Mesenchymal stem cell (in vitro differentiated cells and primary cell): ENCODE results near the gene SLC9A6.

Experiments used
- DNase-seq: peaks from one replicate; pipeline ENCODE4 v3.0.0-alpha.2; 2013
- H2AFZ ChIP-seq: one replicate; pipeline ENCODE4 v1.6.1; 2013; ENCODE audit warnings: low read depth, mild to moderate bottlenecking, control low read depth, inconsistent platforms, low read length, moderate library complexity
- H2AK5ac ChIP-seq: 2 replicates; pipeline ENCODE4 v1.6.1; 2013; ENCODE audit warnings: low read length, moderate library complexity, mild to moderate bottlenecking, inconsistent platforms; ENCODE audit not compliant: severe bottlenecking
- H2BK120ac ChIP-seq: one replicate; pipeline ENCODE4 v1.6.1; 2013; ENCODE audit warnings: low read depth, mild to moderate bottlenecking, inconsistent platforms, low read length, moderate library complexity
- H2BK12ac ChIP-seq, 2 experiments: one replicate each; pipeline ENCODE4 v1.6.1; 2013; ENCODE audit warnings: inconsistent platforms in 2 of 2, low read length in 2 of 2, mild to moderate bottlenecking in 2 of 2, moderate library complexity in 2 of 2, control low read depth in 1 of 2
- H2BK15ac ChIP-seq: one replicate; pipeline ENCODE4 v1.6.1; 2013; ENCODE audit warnings: mild to moderate bottlenecking, low read depth, inconsistent platforms; ENCODE audit not compliant: poor library complexity, severe bottlenecking
- H2BK5ac ChIP-seq: 2 replicates; pipeline ENCODE4 v1.6.1; 2013; ENCODE audit warnings: low read depth, mild to moderate bottlenecking, low read length, control low read depth, inconsistent platforms; ENCODE audit not compliant: poor library complexity, severe bottlenecking
- H3K14ac ChIP-seq, 2 experiments: one replicate each; pipeline ENCODE4 v1.6.1; 2013; ENCODE audit warnings: inconsistent platforms in 2 of 2, low read length in 2 of 2, control low read depth in 1 of 2, mild to moderate bottlenecking in 1 of 2, moderate library complexity in 1 of 2
- H3K18ac ChIP-seq, 2 experiments: one replicate each; pipeline ENCODE4 v1.6.1; 2013; ENCODE audit warnings: inconsistent platforms in 2 of 2, low read length in 2 of 2, control low read depth in 1 of 2, low read depth in 1 of 2, mild to moderate bottlenecking in 1 of 2
- H3K23ac ChIP-seq, 2 experiments: one replicate each; pipeline ENCODE4 v1.6.1; 2013; ENCODE audit warnings: inconsistent platforms in 2 of 2, low read length in 2 of 2, mild to moderate bottlenecking in 2 of 2, moderate library complexity in 2 of 2, control low read depth in 1 of 2
- H3K27ac ChIP-seq: 2 replicates; pipeline ENCODE4 v1.5.1; 2013; ENCODE audit warnings: mild to moderate bottlenecking, moderate library complexity, low read length, control low read depth, inconsistent platforms; ENCODE audit not compliant: poor library complexity, severe bottlenecking
- H3K27me3 ChIP-seq, 2 experiments: 2 replicates each; pipeline versions ENCODE4 v1.6.1 to v1.7.0; 2013; ENCODE audit warnings: low read length in 2 of 2, mild to moderate bottlenecking in 2 of 2, moderate library complexity in 2 of 2, control low read depth in 1 of 2, inconsistent platforms in 1 of 2; ENCODE audit not compliant: control insufficient read depth in 1 of 2, insufficient read depth in 1 of 2
- H3K36me3 ChIP-seq, 2 experiments: 2 replicates each; pipeline versions ENCODE4 v1.6.1 to v1.7.0; 2013; ENCODE audit warnings: low read length in 2 of 2, control low read depth in 1 of 2, inconsistent platforms in 1 of 2, low read depth in 1 of 2, mild to moderate bottlenecking in 1 of 2; ENCODE audit not compliant: insufficient read depth in 2 of 2, control insufficient read depth in 1 of 2
- H3K4ac ChIP-seq, 2 experiments: one replicate each; pipeline ENCODE4 v1.6.1; 2013; ENCODE audit warnings: inconsistent platforms in 2 of 2, low read length in 2 of 2, mild to moderate bottlenecking in 2 of 2, moderate library complexity in 2 of 2, control low read depth in 1 of 2, low read depth in 1 of 2
- H3K4me1 ChIP-seq: 2 replicates; pipeline ENCODE4 v1.6.1; 2013; ENCODE audit warnings: low read depth, low read length, control low read depth; ENCODE audit not compliant: control insufficient read depth, insufficient read depth
- H3K4me2 ChIP-seq: 2 replicates; pipeline ENCODE4 v1.6.1; 2013; ENCODE audit warnings: low read length, mild to moderate bottlenecking, inconsistent platforms; ENCODE audit not compliant: poor library complexity, severe bottlenecking
- H3K4me3 ChIP-seq, 2 experiments: 2 replicates each; pipeline versions ENCODE4 v1.5.1 to v1.7.0; 2013; ENCODE audit warnings: low read length in 2 of 2, mild to moderate bottlenecking in 2 of 2, control low read depth in 1 of 2, low read depth in 1 of 2; ENCODE audit not compliant: insufficient read depth in 1 of 2
- H3K79me1 ChIP-seq: replicated peaks from 2 replicates; pipeline ENCODE4 v1.6.1; 2013; ENCODE audit warnings: mild to moderate bottlenecking, control low read depth, low read length, inconsistent platforms; ENCODE audit not compliant: poor library complexity, severe bottlenecking
- H3K9ac ChIP-seq: 2 replicates; pipeline ENCODE4 v1.7.0; 2013; ENCODE audit warnings: mild to moderate bottlenecking, low read length, moderate library complexity
- H3K9me3 ChIP-seq: 2 replicates; pipeline ENCODE4 v1.7.0; 2013; ENCODE audit warnings: mild to moderate bottlenecking, low read length; ENCODE audit not compliant: control insufficient read depth
- H4K8ac ChIP-seq: one replicate; pipeline ENCODE4 v1.6.1; 2013; ENCODE audit warnings: inconsistent platforms, mild to moderate bottlenecking, low read length, moderate library complexity
- H4K91ac ChIP-seq: one replicate; pipeline ENCODE4 v1.6.1; 2013; ENCODE audit warnings: mild to moderate bottlenecking, low read length, inconsistent platforms
- WGBS: methylation state at CpG from one replicate; pipeline ENCODE4 v1.1.7; 2013; ENCODE audit warnings: mixed read lengths; 5-methylcytosine and 5-hydroxymethylcytosine counted together

Gene SLC9A6

DNA sequence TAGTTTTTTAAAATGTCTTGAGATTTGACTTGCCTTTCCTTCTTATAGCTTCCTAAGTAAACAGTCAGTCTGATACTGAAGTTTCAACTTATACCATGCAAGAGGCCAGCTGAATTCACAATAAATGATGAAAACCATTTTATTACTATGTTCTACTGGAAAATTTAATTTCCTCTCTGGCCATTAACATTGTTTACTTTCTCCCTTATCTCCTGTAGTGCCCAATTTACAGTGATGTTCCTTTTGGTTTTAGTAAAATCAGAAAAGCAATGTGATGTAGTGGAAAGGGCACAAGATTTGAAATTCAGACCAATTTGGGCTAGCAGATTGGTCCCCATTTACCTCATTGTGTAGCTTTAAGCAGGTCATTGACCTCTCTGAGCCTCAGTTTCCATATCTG is 54.2 kb downstream of the SLC9A6 start:
- Histone ChIP-seq H3K14ac (no peak overlapping the region), H2BK15ac (no peak overlapping the region), H3K36me3 (peaks cover 5 to 11% of the 10 kb centered on the region in 2 experiments), H3K27me3 (peaks cover 0 to 25% of the 10 kb centered on the region in 2 experiments), H3K9ac (no peak overlapping the region), H4K8ac (no peak overlapping the region), H3K18ac (no peak overlapping the region), H3K23ac (no peak overlapping the region), H2AFZ (no peak overlapping the region), H3K4me1 (no peaks in the 10 kb centered on the region), H2BK5ac (no peak overlapping the region), H4K91ac (no peak overlapping the region), H2BK120ac (no peak overlapping the region), H3K79me1 (no peaks in the 10 kb centered on the region), H3K4ac (no peak overlapping the region), H3K9me3 (no peaks in the 10 kb centered on the region), H3K4me3 (no peak overlapping the region), H3K4me2 (no peak overlapping the region), H2AK5ac (no peak overlapping the region), H2BK12ac (no peak overlapping the region), H3K27ac (no peak overlapping the region)
- DNase-seq, result no peak

DNA sequence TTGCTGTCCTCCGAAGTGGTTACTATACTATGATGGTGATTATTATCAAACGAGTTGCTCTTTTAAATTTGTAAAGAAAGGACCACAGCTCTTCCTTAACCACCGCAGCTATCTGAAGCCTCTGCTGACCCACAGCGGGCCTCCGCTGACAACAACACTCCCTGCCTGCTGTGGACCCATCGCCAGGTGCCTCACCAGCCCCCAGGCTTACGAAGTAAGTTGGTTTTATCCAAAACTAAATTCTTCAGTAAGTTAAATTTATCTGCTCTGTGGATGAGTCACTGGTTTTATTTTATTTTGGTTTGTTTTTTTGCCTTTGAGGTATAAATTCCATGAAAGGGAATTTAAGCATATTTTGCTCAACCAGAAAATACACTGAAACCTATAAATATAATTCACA is 54.7 kb downstream of the SLC9A6 start:
- no peak overlapping the region for H3K4me3 ChIP-seq
- DNase-seq, result no peak
- H2BK12ac ChIP-seq, result no peak overlapping the region
- H3K36me3 ChIP-seq, result peaks cover 5 to 11% of the 10 kb centered on the region in 2 experiments
- no peak overlapping the region for H2AFZ ChIP-seq
- no peak overlapping the region for H3K23ac ChIP-seq
- no peak overlapping the region for H2BK120ac ChIP-seq
- no peak overlapping the region for H2BK15ac ChIP-seq
- H3K27ac ChIP-seq, result no peak overlapping the region
- H2BK5ac ChIP-seq, result no peak overlapping the region
- no peak overlapping the region for H3K9ac ChIP-seq
- H4K91ac ChIP-seq, result no peak overlapping the region
- H3K4ac ChIP-seq, result no peak overlapping the region
- no peaks in the 10 kb centered on the region for H3K79me1 ChIP-seq
- 100% methylated on average over 4 of the region's 7 CpGs for WGBS
- H3K27me3 ChIP-seq, result peaks cover 0 to 25% of the 10 kb centered on the region in 2 experiments
- H3K18ac ChIP-seq, result no peak overlapping the region
- H4K8ac ChIP-seq, result no peak overlapping the region
- no peaks in the 10 kb centered on the region for H3K9me3 ChIP-seq
- H2AK5ac ChIP-seq, result no peak overlapping the region
- H3K4me2 ChIP-seq, result no peak overlapping the region
- no peaks in the 10 kb centered on the region for H3K4me1 ChIP-seq
- no peak overlapping the region for H3K14ac ChIP-seq

DNA sequence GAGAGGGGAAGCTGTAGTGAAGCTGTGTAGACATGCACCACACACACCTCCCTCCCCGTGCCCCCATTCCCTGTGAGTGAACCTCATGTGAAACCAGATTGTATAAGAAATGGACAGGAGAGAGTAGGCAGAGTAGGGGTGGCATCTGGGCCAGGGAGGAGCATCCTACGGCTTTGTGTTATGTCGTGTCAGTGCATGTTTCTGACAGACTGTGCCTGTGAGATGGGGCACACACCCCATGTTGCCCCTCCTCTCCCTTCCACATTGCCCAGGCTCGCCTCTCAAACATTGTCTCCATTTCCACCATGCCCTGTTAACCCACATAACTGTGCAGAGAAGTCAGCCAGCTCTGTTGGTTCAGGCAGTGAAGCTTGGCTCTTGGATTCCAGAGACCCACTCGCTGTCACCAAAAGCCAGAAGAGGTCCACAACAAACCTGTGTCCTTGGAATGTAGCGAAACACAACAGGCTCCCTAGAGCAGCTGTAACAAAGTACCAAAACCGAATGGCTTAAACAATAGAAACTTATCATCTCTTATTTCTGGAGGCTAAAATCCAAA is 56.1 kb downstream of the SLC9A6 start:
- Histone ChIP-seq H3K18ac (no peak overlapping the region), H3K79me1 (no peaks in the 10 kb centered on the region)
- WGBS, result 97% methylated on average over 6 of the region's 7 CpGs

DNA sequence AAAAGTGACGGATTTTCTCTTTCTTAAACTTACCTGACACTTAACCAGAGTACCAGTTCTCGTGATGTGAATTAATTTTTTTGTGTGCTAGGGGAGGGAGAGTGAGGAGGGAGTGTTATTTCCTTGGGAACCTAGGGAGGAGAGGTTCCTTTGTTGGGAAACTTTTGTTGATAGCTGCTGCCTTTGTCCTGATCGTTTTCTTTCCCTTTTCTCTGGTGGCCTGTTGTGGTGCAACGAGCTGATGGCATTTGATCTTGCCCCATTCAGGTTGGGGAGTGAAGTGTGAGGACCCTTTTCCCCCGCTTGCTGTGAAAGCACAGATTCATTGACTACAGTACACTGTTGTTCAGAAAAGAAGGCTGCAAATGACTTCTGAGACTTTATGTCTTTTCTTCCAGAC is 59.8 kb downstream of the SLC9A6 start:
- 87% methylated on average over 5 of the region's 5 CpGs for WGBS

More for the DNA sequence above, 56.1 kb downstream of the SLC9A6 start:
- no peak overlapping the region for H2AK5ac ChIP-seq
- no peak overlapping the region for H3K4me2 ChIP-seq
- no peak overlapping the region for H2BK15ac ChIP-seq
- H3K4me3 ChIP-seq, result no peak overlapping the region
- H3K4me1 ChIP-seq, result no peaks in the 10 kb centered on the region
- no peak overlapping the region for H3K14ac ChIP-seq
- H2BK12ac ChIP-seq, result no peak overlapping the region
- H3K27ac ChIP-seq, result no peak overlapping the region
- no peak overlapping the region for H4K91ac ChIP-seq
- DNase-seq, result no peak
- no peak overlapping the region for H3K4ac ChIP-seq
- peaks cover 5 to 11% of the 10 kb centered on the region in 2 experiments for H3K36me3 ChIP-seq
- no peak overlapping the region for H2AFZ ChIP-seq
- H2BK120ac ChIP-seq, result no peak overlapping the region
- no peak overlapping the region for H3K9ac ChIP-seq
- H3K9me3 ChIP-seq, result no peaks in the 10 kb centered on the region
- H3K27me3 ChIP-seq, result peaks cover 0 to 32% of the 10 kb centered on the region in 2 experiments
- no peak overlapping the region for H3K23ac ChIP-seq
- no peak overlapping the region for H2BK5ac ChIP-seq
- no peak overlapping the region for H4K8ac ChIP-seq

More for the DNA sequence above, 59.8 kb downstream of the SLC9A6 start:
- Histone ChIP-seq H4K8ac (no peak overlapping the region), H3K27ac (no peak overlapping the region), H4K91ac (no peak overlapping the region), H2AK5ac (no peak overlapping the region), H3K4ac (no peak overlapping the region), H3K4me3 (no peak overlapping the region), H3K4me2 (no peak overlapping the region), H2BK5ac (no peak overlapping the region), H2AFZ (no peak overlapping the region), H2BK12ac (no peak overlapping the region), H3K9me3 (no peaks in the 10 kb centered on the region), H2BK15ac (no peak overlapping the region), H3K18ac (no peak overlapping the region), H3K9ac (no peak overlapping the region), H3K23ac (no peak overlapping the region), H3K14ac (no peak overlapping the region), H3K27me3 (peaks cover 0 to 28% of the 10 kb centered on the region in 2 experiments), H3K79me1 (no peaks in the 10 kb centered on the region), H2BK120ac (no peak overlapping the region), H3K36me3 (peaks cover 5 to 7% of the 10 kb centered on the region in 2 experiments), H3K4me1 (peaks cover 5% of the 10 kb centered on the region)
- no peak for DNase-seq
